Measurements from ENCODE around the gene GPR25. TPM values are rescaled to one million over a fixed set of nuclear protein-coding genes. Genes with fewer than 3 reads are reported as not detected.

GPR25 gene
- total and polyA plus RNA-seq, 2 of the 4 experiments (the other 2 are of a cell fraction) = not detected

- Histone ChIP-seq H2AK5ac (ENCODE audit: low read depth, low read length) (no peak overlapping the region), H3K9me3 (ENCODE audit: control insufficient read depth, insufficient read depth, low read length) (no peaks in the 10 kb centered on the region), H2BK20ac (ENCODE audit: low read depth, low read length) (no peak overlapping the region), H2BK5ac (ENCODE audit: low read depth, low read length, poor library complexity, severe bottlenecking) (no peak overlapping the region), H3K9me1 (ENCODE audit: insufficient read depth, low read length) (no peaks in the 10 kb centered on the region), H3K4ac (ENCODE audit: low read depth, low read length) (no peak overlapping the region), H3K79me1 (ENCODE audit: low read depth in 1 of 2, low read length in 2 of 2) (peaks cover 0 to 3% of the 10 kb centered on the region in 2 experiments; a peak in 1 of 4 replicates), H3K56ac (ENCODE audit: extremely low read depth, insufficient read depth, low read length) (no peak overlapping the region), H4K20me1 (ENCODE audit: insufficient read depth, low read length) (no peaks in the 10 kb centered on the region), H3K18ac (ENCODE audit: low read depth, low read length) (no peak overlapping the region), H4K5ac (ENCODE audit: low read depth, low read length) (no peak overlapping the region), H3K4me3 (ENCODE audit: insufficient read depth, low read depth, low read length) (no peak overlapping the region), H2AK9ac (replicated peaks; ENCODE audit: low read depth, low read length, poor library complexity) (no peak overlapping the region), H3K27ac (ENCODE audit: insufficient read depth, low read length) (no peak overlapping the region), H3K14ac (replicated peaks; ENCODE audit: low read depth, low read length) (no peak overlapping the region), H3K4me2 (ENCODE audit: low read depth, low read length) (no peak overlapping the region), H2BK15ac (ENCODE audit: low read depth, low read length) (no peak overlapping the region), H3K23ac (ENCODE audit: low read depth, low read length) (no peak overlapping the region), H4K91ac (ENCODE audit: insufficient read depth, low read depth, low read length) (no peak overlapping the region), H3K9ac (ENCODE audit: low read depth, low read length) (no peak overlapping the region), H3K36me3 (ENCODE audit: control insufficient read depth, insufficient read depth, low read length) (peaks cover 24% of the 10 kb centered on the region), H4K8ac (ENCODE audit: low read depth in 2 of 2, low read length in 2 of 2) (no peak overlapping the region), H2AFZ (replicated peaks; ENCODE audit: low read length, poor library complexity) (no peak overlapping the region), H3K4me1 (ENCODE audit: control insufficient read depth, insufficient read depth, low read length) (no peaks in the 10 kb centered on the region), H2BK120ac (ENCODE audit: low read depth, low read length) (no peak overlapping the region), H3K27me3 (ENCODE audit: control insufficient read depth, insufficient read depth, low read length) (no peaks in the 10 kb centered on the region)
- BruUV-seq (replicated peaks) = no TSS peak
- dilution Hi-C loops (cut with HindIII; ENCODE audit: low sequenced_read_pairs, unreplicated experiment) = no loop called here
- POLR2A ChIA-PET (ENCODE audit: unreplicated experiment) = no interaction called here
- DNase-seq = peak; percentile 66
- peak; percentile 21 for ATAC-seq (ENCODE audit: low read depth)
- intact Hi-C loops (cut with micrococcal nuclease) = no loop called here
- in situ Hi-C loops (cut with MboI; ENCODE audit: low sequenced_read_pairs) = no loop called here
- CTCF ChIA-PET = no interaction called here
- TF ChIP-seq, protein P1, sequence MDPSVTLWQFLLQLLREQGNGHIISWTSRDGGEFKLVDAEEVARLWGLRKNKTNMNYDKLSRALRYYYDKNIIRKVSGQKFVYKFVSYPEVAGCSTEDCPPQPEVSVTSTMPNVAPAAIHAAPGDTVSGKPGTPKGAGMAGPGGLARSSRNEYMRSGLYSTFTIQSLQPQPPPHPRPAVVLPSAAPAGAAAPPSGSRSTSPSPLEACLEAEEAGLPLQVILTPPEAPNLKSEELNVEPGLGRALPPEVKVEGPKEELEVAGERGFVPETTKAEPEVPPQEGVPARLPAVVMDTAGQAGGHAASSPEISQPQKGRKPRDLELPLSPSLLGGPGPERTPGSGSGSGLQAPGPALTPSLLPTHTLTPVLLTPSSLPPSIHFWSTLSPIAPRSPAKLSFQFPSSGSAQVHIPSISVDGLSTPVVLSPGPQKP (IDR thresholded peaks at IDR 0.05; ENCODE audit: borderline replicate concordance, low read depth, low read length) = no peak
- no peak for TF ChIP-seq CEBPB (IDR thresholded peaks at IDR 0.05; ENCODE audit: low read depth, low read length)
- TF ChIP-seq, protein P2, sequence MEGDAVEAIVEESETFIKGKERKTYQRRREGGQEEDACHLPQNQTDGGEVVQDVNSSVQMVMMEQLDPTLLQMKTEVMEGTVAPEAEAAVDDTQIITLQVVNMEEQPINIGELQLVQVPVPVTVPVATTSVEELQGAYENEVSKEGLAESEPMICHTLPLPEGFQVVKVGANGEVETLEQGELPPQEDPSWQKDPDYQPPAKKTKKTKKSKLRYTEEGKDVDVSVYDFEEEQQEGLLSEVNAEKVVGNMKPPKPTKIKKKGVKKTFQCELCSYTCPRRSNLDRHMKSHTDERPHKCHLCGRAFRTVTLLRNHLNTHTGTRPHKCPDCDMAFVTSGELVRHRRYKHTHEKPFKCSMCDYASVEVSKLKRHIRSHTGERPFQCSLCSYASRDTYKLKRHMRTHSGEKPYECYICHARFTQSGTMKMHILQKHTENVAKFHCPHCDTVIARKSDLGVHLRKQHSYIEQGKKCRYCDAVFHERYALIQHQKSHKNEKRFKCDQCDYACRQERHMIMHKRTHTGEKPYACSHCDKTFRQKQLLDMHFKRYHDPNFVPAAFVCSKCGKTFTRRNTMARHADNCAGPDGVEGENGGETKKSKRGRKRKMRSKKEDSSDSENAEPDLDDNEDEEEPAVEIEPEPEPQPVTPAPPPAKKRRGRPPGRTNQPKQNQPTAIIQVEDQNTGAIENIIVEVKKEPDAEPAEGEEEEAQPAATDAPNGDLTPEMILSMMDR (conservative IDR thresholded peaks at IDR 0.05; ENCODE audit: low read depth, low read length) = no peak
- no peak for TF ChIP-seq NFE2L2 (IDR thresholded peaks at IDR 0.05; ENCODE audit: low read depth, low read length)
- TF ChIP-seq MAZ (IDR thresholded peaks at IDR 0.05; ENCODE audit: borderline replicate concordance, low read depth, low read length) = no peak
- no peak for TF ChIP-seq MXI1 (IDR thresholded peaks at IDR 0.05; ENCODE audit: borderline replicate concordance, low read depth, low read length)
- no CpG with 5 or more reads among the region's 2 CpGs for WGBS, 2 experiments (ENCODE audit: extremely low coverage in 2 of 2, insufficient read length in 1 of 2)
Observed at GRCh38 chr1:200856716-200857357, 15.9 kb upstream of the GPR25 start.

Measured in IMR-90 (cell line).